GM08714 (cell line): ENCODE data around the gene RNF141.

ENCODE experiments used
- H3K4me3 ChIP-seq: fragments of 200-500 bp; sonication (Bioruptor generic); 2 replicates; pipeline ENCODE4 v1.5.1; 2014; ENCODE audit warnings: mild to moderate bottlenecking, low read length, inconsistent platforms
- ZNF274 ChIP-seq: IDR thresholded peaks from 2 replicates; pipeline ENCODE4 v1.6.1; 2012; ENCODE audit warnings: mild to moderate bottlenecking, low read depth, low read length

The RNF141 gene

GRCh38 chr11:10543782-10544181 is 2.8 kb upstream of the RNF141 start:
- no peak overlapping the region for H3K4me3 ChIP-seq
- TF ChIP-seq ZNF274 = no peak

- TF ChIP-seq ZNF274 = no peak
- H3K4me3 ChIP-seq = no peak overlapping the region
Measured at GRCh38 chr11:10542776-10543175, 1.8 kb upstream of the RNF141 start.

DNA sequence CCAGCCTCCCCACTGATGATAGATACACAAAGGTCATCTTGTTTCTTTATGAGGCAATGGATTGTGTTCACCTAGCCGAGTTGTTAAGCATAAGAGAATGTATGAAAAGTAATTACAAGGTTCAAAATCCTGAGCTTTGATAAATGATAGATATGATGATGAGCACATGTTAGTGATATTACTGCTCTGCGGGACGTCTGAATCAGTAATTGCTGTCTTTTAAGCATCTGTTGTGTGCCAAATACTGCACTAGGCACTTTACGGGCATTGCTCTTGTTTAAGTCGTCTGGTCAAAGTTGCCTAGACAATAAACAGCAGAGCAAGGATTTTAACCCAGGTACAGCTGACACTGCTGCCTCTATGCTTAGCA is 559 bp upstream of the RNF141 start:
- TF ChIP-seq ZNF274 = no peak
- peak overlapping the region; percentile 42; the same call in 1 of the 2 replicates for H3K4me3 ChIP-seq

DNA sequence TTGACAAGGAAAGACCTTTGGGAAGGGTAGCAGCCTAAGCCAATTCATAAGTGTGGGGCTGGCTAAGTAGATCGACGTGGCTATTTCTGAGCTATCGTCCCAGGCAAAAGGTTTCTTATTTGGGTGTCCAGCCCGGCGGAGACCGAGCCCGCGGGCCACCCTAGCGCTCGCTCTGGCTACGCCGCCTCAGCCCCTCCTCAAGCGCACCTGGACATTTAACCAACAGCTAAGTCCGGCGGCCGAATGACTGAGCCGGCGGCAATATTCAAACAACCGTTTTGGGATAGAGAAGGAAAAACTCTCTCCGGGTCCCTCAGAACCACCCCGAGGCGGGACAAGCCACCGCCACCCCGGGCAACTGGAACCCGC is 457 bp downstream of the RNF141 start:
- TF ChIP-seq ZNF274 = no peak
- H3K4me3 ChIP-seq = peak overlapping the region; percentile 92

DNA sequence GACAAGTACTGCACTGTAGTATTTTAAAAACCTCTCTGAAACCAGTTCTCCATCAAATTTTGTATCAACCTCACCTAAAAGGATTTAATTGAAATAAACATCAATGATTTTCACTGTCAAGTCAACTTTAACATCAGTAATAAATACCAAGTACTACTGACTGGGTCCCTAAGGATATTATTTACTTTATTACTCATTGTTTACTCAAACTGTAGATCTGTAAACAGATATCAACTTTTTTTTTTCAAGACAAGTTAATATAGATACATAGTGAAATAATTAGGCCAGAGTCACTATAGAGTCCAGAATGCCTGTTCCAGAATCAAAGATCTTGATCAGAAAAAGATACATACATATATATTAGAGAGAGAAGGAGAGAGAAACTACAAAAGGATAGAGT is 1.6 kb downstream of the RNF141 start:
- TF ChIP-seq ZNF274 = no peak
- H3K4me3 ChIP-seq = no peak overlapping the region

DNA sequence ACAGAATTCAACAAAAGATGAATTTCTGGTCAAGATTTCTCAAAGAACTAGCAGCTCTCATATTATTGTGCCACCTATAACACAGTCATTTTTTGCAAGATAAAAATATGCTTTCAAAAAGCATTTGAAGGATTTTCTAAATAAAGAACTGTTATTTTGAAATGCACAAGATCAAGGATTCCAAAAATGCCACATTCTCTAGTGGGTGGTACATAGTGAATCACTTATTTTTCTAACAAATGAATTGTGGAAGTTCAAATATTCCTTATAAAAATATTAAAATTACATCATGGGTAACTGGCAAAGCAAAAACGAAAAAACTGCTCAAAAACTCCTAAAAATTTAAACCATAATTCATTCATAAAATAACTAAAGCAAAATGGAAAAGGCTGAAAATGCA is 2.1 kb downstream of the RNF141 start:
- no peak for TF ChIP-seq ZNF274

GRCh38 chr11:10537600-10537999 is 3.4 kb downstream of the RNF141 start:
- H3K4me3 ChIP-seq = no peak overlapping the region
- no peak for TF ChIP-seq ZNF274

More for the DNA sequence above, 2.1 kb downstream of the RNF141 start:
- H3K4me3 ChIP-seq = no peak overlapping the region

- H3K4me3 ChIP-seq = no peak overlapping the region
- TF ChIP-seq ZNF274 = no peak
Measured at GRCh38 chr11:10534316-10534715, 6.7 kb downstream of the RNF141 start.

- no peak overlapping the region for H3K4me3 ChIP-seq
- no peak for TF ChIP-seq ZNF274
Measured at GRCh38 chr11:10533323-10533722, 7.7 kb downstream of the RNF141 start.

GRCh38 chr11:10532526-10532925 is 8.5 kb downstream of the RNF141 start:
- H3K4me3 ChIP-seq = no peak overlapping the region
- TF ChIP-seq ZNF274 = no peak

DNA sequence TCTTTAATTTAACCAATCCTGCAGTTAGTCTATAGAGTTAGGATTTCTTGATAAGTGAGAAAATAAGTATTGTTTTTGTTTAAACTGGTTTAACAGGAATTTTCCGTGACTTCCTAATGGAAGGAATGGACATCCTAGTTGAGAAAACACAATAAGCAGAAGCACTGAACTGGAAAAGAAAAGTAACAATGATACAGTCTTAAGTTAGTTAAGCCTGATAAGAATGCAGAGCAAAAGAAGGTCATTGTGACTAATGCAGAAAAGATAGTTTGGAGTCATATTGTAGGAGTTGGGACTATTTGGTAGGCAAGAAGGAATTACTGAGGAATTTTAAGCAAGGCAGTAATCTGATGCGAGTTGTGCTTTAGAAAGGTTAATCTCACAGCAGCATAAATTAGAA is 11.7 kb downstream of the RNF141 start:
- TF ChIP-seq ZNF274 = no peak
- no peak overlapping the region for H3K4me3 ChIP-seq

DNA sequence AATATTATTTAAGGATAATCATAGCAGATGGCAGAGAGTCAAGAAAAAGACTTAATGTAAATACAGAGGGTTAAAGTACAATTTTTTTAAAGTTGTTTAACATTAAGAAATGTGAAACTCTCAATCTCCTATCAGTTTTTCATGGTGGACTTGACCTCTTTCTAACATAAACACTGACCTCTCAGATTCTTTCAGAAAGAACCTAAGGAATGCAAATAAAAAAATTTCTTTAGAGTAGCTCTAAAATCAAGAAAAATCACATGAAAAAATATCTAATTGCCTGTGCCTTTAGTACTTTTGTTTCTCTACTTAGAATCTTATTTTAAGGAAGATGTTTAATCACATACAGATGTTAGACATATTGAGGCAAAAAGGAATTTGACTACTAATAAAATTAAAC is 12.9 kb downstream of the RNF141 start:
- H3K4me3 ChIP-seq = no peak overlapping the region
- TF ChIP-seq ZNF274 = no peak

DNA sequence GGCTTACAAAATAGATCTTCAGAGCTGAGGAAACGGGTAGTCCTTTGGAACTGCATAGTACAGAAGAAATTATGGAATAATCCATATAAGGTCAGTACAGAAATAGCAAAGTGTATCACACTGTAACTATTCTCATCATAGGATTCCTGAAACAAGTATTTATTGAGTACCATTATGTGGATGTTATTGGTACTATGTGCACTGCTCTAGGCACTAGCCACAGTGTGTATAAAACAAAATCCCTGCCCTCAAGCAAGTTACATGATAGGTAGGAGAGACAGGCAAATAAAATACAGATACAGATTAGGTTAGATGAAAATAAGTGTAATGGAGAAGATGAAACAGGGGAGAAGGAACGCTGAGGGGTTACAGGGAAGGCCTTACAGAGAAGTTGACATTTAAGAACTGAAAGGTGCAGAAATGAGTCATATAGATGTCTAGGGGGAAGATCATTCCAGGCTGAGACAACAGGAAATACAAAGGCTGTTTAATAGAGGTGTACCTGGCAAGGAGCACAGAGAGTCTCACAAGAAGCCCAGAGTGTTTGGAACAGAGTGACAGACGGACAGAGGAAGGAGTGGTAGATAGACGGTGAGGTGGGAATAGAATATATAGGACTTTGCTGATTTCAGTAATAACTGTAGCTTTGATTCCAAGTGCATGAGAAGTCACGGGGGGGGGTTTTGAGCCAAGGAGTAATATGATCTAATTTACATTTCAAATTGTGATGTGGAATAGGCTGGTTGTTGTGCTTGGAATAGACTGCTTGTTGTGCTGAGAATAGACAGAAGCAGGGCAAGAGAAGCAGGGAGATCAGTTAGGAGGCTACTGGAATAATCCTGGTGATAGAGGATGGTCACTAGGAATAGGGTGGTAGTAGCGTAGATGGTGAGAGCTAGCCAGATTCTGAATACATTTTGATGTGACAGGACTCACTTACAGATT is 13.7 kb downstream of the RNF141 start:
- no peak for TF ChIP-seq ZNF274
- no peak overlapping the region for H3K4me3 ChIP-seq

DNA sequence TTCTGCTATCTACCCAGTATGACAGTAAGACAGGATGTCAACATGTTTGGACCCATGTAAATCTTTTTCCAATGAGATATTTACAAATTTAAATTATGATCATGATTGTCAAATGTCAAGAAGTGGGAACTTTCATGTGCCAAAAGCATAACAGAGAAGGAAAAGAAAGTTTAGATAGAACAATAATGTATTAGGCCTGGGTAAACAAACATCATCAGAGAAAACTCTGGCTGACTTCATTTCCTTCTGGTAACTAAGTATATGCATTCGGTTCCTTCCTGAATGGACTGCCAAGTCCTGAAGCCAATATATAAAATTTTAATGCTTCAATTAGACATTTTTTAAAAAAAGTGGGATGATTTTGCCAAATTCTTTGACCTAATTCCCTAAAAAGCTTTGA is 16.5 kb downstream of the RNF141 start:
- no peak for TF ChIP-seq ZNF274
- no peak overlapping the region for H3K4me3 ChIP-seq

GRCh38 chr11:10522921-10523320 is 18.1 kb downstream of the RNF141 start:
- no peak overlapping the region for H3K4me3 ChIP-seq
- no peak for TF ChIP-seq ZNF274

DNA sequence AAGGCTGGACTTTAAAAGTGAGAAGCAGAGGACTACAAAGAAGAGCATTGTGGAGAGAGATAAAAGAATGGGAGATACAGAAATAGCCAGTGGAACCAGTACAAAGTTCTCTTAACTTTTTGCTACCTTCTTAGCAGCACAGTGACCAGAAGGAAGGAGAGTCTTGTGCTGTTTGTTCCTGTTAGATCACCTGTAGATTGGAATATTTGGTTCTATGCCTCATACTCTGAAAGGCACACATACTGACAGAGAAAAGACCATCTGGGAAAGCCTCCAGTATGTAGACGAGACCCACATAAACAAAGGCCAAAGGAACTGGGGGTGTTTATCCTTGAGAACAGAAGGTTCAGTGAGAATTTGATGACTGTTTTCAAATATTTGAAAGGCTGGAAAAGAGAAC is 18.7 kb downstream of the RNF141 start:
- no peak for TF ChIP-seq ZNF274
- no peak overlapping the region for H3K4me3 ChIP-seq
